Spleen (tissue), 7 donors: ENCODE measurements around the gene XPC.

ENCODE experiments used
- POLR2A ChIP-seq, 3 donors: fragments of 450-650 bp; IDR thresholded peaks; one replicate each; pipeline ENCODE4 v1.5.1; 2017; ENCODE audit warnings: antibody characterized with exemption in 3 of 3, mild to moderate bottlenecking in 1 of 3
- TF ChIP-seq, protein P1 (sequence below), 11 experiments: fragments of 200-600 bp in 7 of 11; fragments of 450-650 bp in 4 of 11; sonication (generic) in 4 of 11; IDR thresholded peaks in 8 of 11; conservative IDR thresholded peaks in 3 of 11; 1 replicate in 7 of 11; 2 replicates in 4 of 11; pipeline versions ENCODE4 v1.4.0 to v1.8.0; 2016 to 2021; ENCODE audit warnings: antibody characterized with exemption in 11 of 11, inconsistent platforms in 4 of 11, mild to moderate bottlenecking in 1 of 11
- donor health status: DM: no; HTN: no; CAD: no; lungs with moderate emphysema.
- donor health status: DM: no; HTN: no; CAD: no.
- donor health status: DM: no; HTN: no; CAD: no.

DNA sequence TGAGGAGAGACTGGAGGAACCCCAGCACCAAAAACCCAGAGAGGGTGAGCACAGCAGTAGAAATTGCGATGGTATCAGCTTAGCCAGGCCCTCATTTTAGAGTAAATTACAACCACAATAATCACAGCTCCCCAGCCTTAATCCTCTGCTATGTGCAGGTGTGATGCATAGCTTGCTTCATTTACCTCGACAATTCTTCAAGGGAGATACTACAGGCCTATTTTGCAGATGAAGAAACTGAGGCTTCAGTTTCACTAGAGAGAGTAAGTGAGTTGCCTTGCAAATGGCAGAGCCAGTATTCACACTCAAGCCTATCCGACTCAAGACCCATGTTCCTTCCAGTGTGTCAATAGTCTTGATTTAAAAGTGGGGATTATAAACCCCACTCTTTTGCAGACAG is 33.6 kb upstream of the XPC start:
- no peak for TF ChIP-seq POLR2A (IDR thresholded peaks at IDR 0.05)
- TF ChIP-seq, protein P1, sequence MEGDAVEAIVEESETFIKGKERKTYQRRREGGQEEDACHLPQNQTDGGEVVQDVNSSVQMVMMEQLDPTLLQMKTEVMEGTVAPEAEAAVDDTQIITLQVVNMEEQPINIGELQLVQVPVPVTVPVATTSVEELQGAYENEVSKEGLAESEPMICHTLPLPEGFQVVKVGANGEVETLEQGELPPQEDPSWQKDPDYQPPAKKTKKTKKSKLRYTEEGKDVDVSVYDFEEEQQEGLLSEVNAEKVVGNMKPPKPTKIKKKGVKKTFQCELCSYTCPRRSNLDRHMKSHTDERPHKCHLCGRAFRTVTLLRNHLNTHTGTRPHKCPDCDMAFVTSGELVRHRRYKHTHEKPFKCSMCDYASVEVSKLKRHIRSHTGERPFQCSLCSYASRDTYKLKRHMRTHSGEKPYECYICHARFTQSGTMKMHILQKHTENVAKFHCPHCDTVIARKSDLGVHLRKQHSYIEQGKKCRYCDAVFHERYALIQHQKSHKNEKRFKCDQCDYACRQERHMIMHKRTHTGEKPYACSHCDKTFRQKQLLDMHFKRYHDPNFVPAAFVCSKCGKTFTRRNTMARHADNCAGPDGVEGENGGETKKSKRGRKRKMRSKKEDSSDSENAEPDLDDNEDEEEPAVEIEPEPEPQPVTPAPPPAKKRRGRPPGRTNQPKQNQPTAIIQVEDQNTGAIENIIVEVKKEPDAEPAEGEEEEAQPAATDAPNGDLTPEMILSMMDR (IDR thresholded peaks at IDR 0.05 in 8 of 11, conservative IDR thresholded peaks at IDR 0.05 in 3 of 11) = no peak
